HepG2 (cell line): ENCODE data around the gene SLC6A8. TPM values are rescaled to one million over a fixed set of nuclear protein-coding genes. Genes with fewer than 3 reads are reported as not detected.
A peak's percentile ranks its signal among the peaks of the same experiment; 100 is the strongest.

Source experiments
- ATAC-seq: fragments of 200-7000 bp; cut with Tn5 transposase; 3 replicates; pipeline ENCODE4 v1.9.1; 2020; ENCODE audit warnings: mild to moderate bottlenecking, moderate library complexity
- BruUV-seq: library from RNA; stranded (reverse); fragments of 400-500 nt; replicated peaks from 2 replicates; lab custom pipeline; 2021; lab: Mats Ljungman, UMichigan
- CTCF ChIA-PET: fragments of 300-600 bp; formaldehyde crosslinking; extraction: SDS; loops from one replicate; lab custom pipeline; 2021; ENCODE audit warnings: low total read pairs, inconsistent platforms, low intra/inter-chr PET ratio; lab: Yijun Ruan, JAX
- POLR2A ChIA-PET: fragments of 350-600 bp; sonication (Branson Sonifier 250); formaldehyde crosslinking; loops from one replicate; lab custom pipeline; 2020; ENCODE audit warnings: antibody characterized with exemption, inconsistent platforms; lab: Yijun Ruan, JAX
- DNase-seq: peaks from one replicate; pipeline ENCODE4 v3.0.0-alpha.2; 2015; ENCODE audit warnings: low spot score
- FAIRE-seq: peaks from 3 replicates; lab custom pipeline; 2011; peaks lifted over from hg19 to GRCh38; lab: Jason Lieb, UNC
- H2AFZ ChIP-seq: one replicate; pipeline ENCODE4 v1.6.1; 2011; ENCODE audit warnings: low read length, inconsistent platforms
- H3K27ac ChIP-seq: fragments of 300-600 bp; 3 replicates; pipeline ENCODE4 v1.8.0; 2011; ENCODE audit warnings: mixed run types, mild to moderate bottlenecking, mixed read lengths, low read length, inconsistent platforms; ENCODE audit not compliant: insufficient read depth; ENCODE audit errors: extremely low read length
- H3K27me3 ChIP-seq, 2 experiments: fragments of 200-600 bp in 1 of 2; 2 replicates in 1 of 2; 3 replicates in 1 of 2; pipeline versions ENCODE4 v1.6.0 to v1.8.0; 2011; ENCODE audit warnings: low read length in 2 of 2, mild to moderate bottlenecking in 2 of 2, moderate library complexity in 2 of 2, inconsistent platforms in 1 of 2; ENCODE audit not compliant: insufficient read depth in 2 of 2, control insufficient read depth in 1 of 2
- H3K36me3 ChIP-seq, 2 experiments: fragments of 200-600 bp in 1 of 2; replicated peaks in 1 of 2; 2 replicates in 1 of 2; 3 replicates in 1 of 2; pipeline versions ENCODE4 v1.5.1 to v1.8.0; 2011; ENCODE audit warnings: low read length in 2 of 2, inconsistent platforms in 1 of 2; ENCODE audit not compliant: insufficient read depth in 2 of 2, control insufficient read depth in 1 of 2
- H3K4me1 ChIP-seq: 2 replicates; pipeline ENCODE4 v1.5.1; 2012; ENCODE audit warnings: low read length, inconsistent platforms; ENCODE audit not compliant: insufficient read depth
- H3K4me2 ChIP-seq: 2 replicates; pipeline ENCODE4 v1.6.0; 2011; ENCODE audit warnings: low read depth, low read length, inconsistent platforms
- H3K4me3 ChIP-seq, 3 experiments: fragments of 200-600 bp in 1 of 3; sonication (generic), shearing (Covaris generic) in 1 of 3; replicated peaks in 1 of 3; 2 replicates each; pipeline ENCODE4 v1.5.1; 2011 to 2016; ENCODE audit warnings: low read length in 3 of 3, inconsistent platforms in 2 of 3, low read depth in 2 of 3, mild to moderate bottlenecking in 2 of 3, control low read depth in 1 of 3, mixed read lengths in 1 of 3; ENCODE audit not compliant: insufficient read depth in 1 of 3
- H3K79me2 ChIP-seq: one replicate; pipeline ENCODE4 v1.6.1; 2011; ENCODE audit warnings: low read length, inconsistent platforms; ENCODE audit not compliant: insufficient read depth
- H3K9ac ChIP-seq: 2 replicates; pipeline ENCODE4 v1.6.0; 2011; ENCODE audit warnings: mild to moderate bottlenecking, low read depth, low read length, inconsistent platforms; ENCODE audit not compliant: insufficient read depth
- H3K9me3 ChIP-seq: 2 replicates; pipeline ENCODE4 v1.5.1; 2012; ENCODE audit warnings: mild to moderate bottlenecking, low read length
- H4K20me1 ChIP-seq: 2 replicates; pipeline ENCODE4 v1.6.0; 2011; ENCODE audit warnings: inconsistent platforms, mild to moderate bottlenecking, low read length, moderate library complexity; ENCODE audit not compliant: insufficient read depth
- HOXA3 ChIP-seq: sonication (generic); formaldehyde crosslinking; IDR thresholded peaks from 2 replicates; pipeline ENCODE4 v1.5.0; 2020; ENCODE audit warnings: missing genetic modification reagents
- RBFOX2 ChIP-seq: fragments of 200-400 bp; formaldehyde crosslinking; IDR thresholded peaks from 2 replicates; pipeline ENCODE4 v1.6.1; 2017; ENCODE audit warnings: low read depth, mild to moderate bottlenecking, low read length
- ZNF816 ChIP-seq: sonication (generic); formaldehyde crosslinking; IDR thresholded peaks from 2 replicates; pipeline ENCODE4 v1.8.0; 2022; ENCODE audit warnings: missing genetic modification reagents, mild to moderate bottlenecking, borderline replicate concordance
- WGBS: methylation state at CpG from one replicate; pipeline ENCODE4 v1.1.6; 2017; ENCODE audit warnings: low lambda C conversion rate; 5-methylcytosine and 5-hydroxymethylcytosine counted together
- in situ Hi-C: cut with HindIII; loops from 2 replicates; pipeline ENCODE4 v1.10.0; 2017; ENCODE audit warnings: low pct_unique_long_range_greater_than_20kb; ENCODE audit not compliant: extremely low pct_ligation_motif_present
- intact Hi-C: fragments of 100-400 bp; cut with micrococcal nuclease; formaldehyde crosslinking; loops from one replicate; pipeline ENCODE4 v1.10.0; 2022; ENCODE audit not compliant: unreplicated experiment
- polyA plus RNA-seq, 8 experiments: library from polyadenylated mRNA; depleted of rRNA in 3 of 8; stranded (reverse) in 7 of 8; unstranded in 1 of 8; fragments of >200 nt; fragmentation: Illumina TruSeq in 4 of 8; extraction: Trizol in 4 of 8; gene quantifications; 2 replicates each; pipeline versions ENCODE4 v1.2.1 to v1.2.3, GENCODE V29; 2011 to 2016; ENCODE audit warnings: low read depth in 4 of 8, missing spikeins in 1 of 8, mixed read lengths in 1 of 8; ENCODE audit not compliant: insufficient read depth in 1 of 8
- total RNA-seq, 5 experiments: library from RNA; depleted of rRNA; stranded (reverse); fragments of >200 nt; fragmentation: Illumina TruSeq; extraction: Trizol; gene quantifications; 2 replicates each; pipeline ENCODE4 v1.2.3, GENCODE V29; 2016; ENCODE audit warnings: low read depth in 1 of 5
- TF ChIP-seq, protein P1 (sequence below): sonication (generic); formaldehyde crosslinking; IDR thresholded peaks from 2 replicates; pipeline ENCODE4 v1.4.0; 2020; ENCODE audit warnings: missing genetic modification reagents, borderline replicate concordance
- TF ChIP-seq, protein P2 (sequence below): sonication (generic); formaldehyde crosslinking; IDR thresholded peaks from 2 replicates; pipeline ENCODE4 v1.4.0; 2020; ENCODE audit warnings: missing genetic modification reagents

The SLC6A8 gene
- total and polyA plus RNA-seq, 2 of the 13 experiments (the other 11 are each of a cell fraction or from before 2014, with no cell fraction given) = 13.9 to 176 TPM

DNA sequence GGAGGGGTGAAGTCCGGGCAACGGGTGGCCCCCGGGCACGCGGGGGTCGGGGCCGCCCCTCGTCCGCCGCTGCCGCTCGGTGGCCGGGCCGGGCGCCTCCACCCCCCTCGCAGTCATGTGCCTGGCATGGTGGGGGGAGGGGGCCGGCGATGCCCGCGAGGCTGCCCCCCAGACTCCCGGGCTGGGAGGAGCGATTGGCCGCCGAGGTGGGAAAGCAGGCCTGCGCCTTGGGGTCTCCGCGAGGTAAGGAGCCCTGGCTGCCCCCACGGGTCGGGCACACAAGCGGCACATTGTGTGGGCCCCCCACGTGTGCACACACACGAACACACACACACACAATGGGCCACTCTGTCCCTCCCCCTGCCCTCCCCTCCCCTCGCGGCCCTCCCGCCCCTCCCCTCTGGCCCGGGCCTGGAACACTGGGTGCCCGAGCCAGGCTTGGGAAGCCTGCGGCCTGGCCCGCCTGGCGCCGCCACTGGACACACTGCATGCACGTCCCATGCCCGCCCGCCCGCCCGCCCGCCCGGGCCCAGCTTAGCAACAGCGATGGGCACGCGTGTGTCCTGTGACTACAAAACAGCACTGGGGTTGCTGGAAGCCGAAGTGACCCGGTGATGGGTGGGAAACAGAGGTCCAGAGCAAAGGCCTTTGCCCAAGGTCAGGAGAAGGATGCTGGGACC, 1.3 kb downstream of the SLC6A8 start:
- TF ChIP-seq, protein P1, sequence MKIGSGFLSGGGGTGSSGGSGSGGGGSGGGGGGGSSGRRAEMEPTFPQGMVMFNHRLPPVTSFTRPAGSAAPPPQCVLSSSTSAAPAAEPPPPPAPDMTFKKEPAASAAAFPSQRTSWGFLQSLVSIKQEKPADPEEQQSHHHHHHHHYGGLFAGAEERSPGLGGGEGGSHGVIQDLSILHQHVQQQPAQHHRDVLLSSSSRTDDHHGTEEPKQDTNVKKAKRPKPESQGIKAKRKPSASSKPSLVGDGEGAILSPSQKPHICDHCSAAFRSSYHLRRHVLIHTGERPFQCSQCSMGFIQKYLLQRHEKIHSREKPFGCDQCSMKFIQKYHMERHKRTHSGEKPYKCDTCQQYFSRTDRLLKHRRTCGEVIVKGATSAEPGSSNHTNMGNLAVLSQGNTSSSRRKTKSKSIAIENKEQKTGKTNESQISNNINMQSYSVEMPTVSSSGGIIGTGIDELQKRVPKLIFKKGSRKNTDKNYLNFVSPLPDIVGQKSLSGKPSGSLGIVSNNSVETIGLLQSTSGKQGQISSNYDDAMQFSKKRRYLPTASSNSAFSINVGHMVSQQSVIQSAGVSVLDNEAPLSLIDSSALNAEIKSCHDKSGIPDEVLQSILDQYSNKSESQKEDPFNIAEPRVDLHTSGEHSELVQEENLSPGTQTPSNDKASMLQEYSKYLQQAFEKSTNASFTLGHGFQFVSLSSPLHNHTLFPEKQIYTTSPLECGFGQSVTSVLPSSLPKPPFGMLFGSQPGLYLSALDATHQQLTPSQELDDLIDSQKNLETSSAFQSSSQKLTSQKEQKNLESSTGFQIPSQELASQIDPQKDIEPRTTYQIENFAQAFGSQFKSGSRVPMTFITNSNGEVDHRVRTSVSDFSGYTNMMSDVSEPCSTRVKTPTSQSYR = peak; percentile 19; the same call in 1 of the 2 replicates
- TF ChIP-seq ZNF816 (CRISPR knock-in tag) = no peak
- TF ChIP-seq, protein P2, sequence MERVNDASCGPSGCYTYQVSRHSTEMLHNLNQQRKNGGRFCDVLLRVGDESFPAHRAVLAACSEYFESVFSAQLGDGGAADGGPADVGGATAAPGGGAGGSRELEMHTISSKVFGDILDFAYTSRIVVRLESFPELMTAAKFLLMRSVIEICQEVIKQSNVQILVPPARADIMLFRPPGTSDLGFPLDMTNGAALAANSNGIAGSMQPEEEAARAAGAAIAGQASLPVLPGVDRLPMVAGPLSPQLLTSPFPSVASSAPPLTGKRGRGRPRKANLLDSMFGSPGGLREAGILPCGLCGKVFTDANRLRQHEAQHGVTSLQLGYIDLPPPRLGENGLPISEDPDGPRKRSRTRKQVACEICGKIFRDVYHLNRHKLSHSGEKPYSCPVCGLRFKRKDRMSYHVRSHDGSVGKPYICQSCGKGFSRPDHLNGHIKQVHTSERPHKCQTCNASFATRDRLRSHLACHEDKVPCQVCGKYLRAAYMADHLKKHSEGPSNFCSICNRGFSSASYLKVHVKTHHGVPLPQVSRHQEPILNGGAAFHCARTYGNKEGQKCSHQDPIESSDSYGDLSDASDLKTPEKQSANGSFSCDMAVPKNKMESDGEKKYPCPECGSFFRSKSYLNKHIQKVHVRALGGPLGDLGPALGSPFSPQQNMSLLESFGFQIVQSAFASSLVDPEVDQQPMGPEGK = peak; percentile 57
- TF ChIP-seq HOXA3 (CRISPR knock-in tag) = 0 out of 2 replicates have a peak, but pooled peaks have one; percentile 14
- TF ChIP-seq RBFOX2 = peak; percentile 11
- intact Hi-C loops = no loop called here
- in situ Hi-C loops = no loop called here
- Histone ChIP-seq H3K4me3 (peak overlapping the region; percentile 37 to 74 (median 68); a peak in 5 of 6 replicates), H3K27me3 (no peaks in the 10 kb centered on the region), H3K79me2 (peaks cover 20% of the 10 kb centered on the region), H3K27ac (no peak overlapping the region), H3K9me3 (no peaks in the 10 kb centered on the region), H4K20me1 (peaks cover 22% of the 10 kb centered on the region), H3K4me2 (peak overlapping the region; percentile 75), H3K4me1 (peaks cover 27% of the 10 kb centered on the region), H3K9ac (peak overlapping the region; percentile 64), H3K36me3 (peaks cover 0 to 3% of the 10 kb centered on the region in 2 experiments; a peak in 2 of 5 replicates), H2AFZ (no peak overlapping the region)
- DNase-seq (no peak), ATAC-seq (peak; percentile 8; the same call in 2 of the 3 replicates), FAIRE-seq (no peak)
- POLR2A ChIA-PET = no interaction called here
- BruUV-seq = no TSS peak
- CTCF ChIA-PET = no interaction called here
- WGBS = no CpG with 5 or more reads among the region's 53 CpGs
